T1000 (cell line): Measurements from ENCODE around the gene TBCA.

Source experiments
- DNase-seq: peaks from one replicate; lab custom pipeline; 2025; ENCODE audit warnings: mixed read lengths; lab: John Stamatoyannopoulos, UW

TBCA gene

DNA sequence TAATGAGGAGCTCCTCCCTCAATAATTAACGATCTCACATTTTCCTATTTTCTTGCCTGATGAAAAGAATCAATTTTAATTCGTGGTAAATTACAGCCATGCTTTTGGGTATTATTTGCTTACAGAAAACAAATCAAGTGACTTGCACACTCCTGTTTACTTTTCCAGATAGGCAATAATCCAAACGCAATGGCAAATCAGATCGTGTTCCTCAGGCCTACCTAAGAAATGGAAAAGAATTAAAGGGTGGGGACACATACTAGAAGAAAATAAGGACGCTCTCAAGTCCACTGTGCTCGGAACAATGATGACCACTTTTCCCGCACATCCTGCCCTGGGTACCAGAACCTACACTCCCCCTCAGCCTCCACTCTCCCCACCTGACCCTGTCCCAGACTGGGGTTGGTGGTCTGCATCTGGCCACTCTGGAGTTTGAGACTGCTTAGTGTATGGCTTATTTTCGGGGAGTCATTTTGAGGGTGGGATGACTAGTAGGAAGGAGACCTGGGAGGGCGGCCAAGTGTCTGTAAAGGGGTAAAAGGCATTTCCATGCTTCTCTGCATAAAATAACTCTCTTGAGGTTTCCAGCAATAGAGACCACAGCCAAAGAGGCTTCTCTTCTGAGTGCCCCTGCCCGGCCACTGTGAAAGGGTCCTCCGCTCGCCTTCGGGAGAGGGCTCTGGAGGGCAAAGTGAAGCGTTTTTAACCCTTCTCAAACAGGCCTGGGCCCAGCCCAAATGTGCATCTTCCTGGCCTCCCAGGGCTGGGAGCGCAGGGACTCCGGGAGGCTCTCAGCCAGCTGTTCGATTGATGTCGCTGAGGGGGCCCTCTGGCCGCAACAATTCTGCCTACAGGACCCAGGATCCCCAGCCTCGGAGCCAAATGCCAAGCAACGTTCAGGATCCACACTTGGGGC is 133.1 kb downstream of the TBCA start:
- no peak for DNase-seq

DNA sequence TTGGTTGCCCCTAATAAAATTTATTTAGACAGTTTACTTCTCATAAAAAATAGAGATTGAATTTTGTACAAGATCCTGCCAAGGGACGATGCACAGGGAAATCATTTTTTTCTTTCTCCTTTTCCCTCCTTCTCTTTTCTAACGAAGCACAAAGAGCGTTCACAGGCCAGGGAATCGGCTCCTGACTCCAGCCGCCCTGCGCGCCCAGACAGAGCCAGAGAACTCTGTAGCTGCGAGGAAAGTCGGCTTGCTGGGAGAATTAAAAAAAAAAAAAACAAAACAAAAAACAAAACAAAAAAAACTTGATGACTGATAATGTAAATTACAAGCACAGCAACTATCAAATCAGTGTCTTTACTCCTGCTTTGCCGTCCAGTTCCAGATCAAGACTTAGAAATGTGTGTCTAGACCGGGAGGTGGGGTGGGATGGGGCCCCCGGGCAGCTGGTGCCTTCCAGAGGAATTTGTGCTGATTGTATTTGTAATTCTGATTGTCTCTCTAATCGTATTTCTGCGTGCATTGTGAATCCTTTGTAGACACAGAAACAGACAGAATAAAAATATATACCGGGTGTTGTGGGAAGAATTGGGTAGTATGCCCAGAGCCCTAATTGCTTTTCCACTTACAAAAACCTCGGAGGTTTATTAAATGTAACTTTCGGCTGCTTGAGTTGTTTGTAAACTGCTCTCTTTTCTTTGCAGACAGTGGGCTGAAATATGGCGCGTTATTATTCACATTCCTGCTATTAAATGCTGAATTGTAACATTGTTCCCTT is 134.0 kb downstream of the TBCA start:
- DNase-seq = no peak

DNA sequence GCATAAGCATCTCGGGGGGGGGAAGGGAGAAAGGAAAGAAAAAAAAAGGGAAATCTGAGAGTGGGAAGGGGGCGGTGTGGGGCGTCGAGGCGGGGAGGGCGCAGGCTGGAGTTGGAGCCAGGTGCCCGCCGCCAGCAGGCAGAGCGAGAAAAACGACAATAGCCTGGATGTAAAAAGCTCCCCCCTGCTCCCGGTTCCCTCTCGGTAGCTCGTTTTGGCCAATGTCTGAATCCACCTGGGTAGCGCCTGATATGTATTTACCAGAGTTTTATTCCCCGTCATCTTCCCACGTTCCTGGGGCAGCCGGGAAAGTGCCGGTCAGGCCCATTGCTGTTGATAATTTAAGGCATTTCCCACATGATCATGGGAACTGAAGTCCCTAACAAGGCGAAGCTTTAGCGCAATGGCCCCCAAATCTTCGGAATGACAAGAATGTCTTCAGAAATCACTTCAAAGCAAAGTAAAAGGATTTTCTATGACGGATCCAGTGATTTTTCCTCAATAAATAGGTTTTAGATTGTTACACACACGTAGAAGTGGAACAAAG is 134.7 kb downstream of the TBCA start:
- no peak for DNase-seq
